K562 (cell line): ENCODE data around the gene COA7. TPM values are rescaled to one million over a fixed set of nuclear protein-coding genes. Genes with fewer than 3 reads are reported as not detected.
A peak's percentile ranks its signal among the peaks of the same experiment; 100 is the strongest.

Experiments
- ATAC-seq: fragments of 200-7000 bp; cut with Tn5 transposase; 3 replicates; pipeline ENCODE4 v1.9.1; 2020; ENCODE audit warnings: moderate library complexity
- BruUV-seq: library from RNA; stranded (reverse); fragments of 400-500 nt; replicated peaks from 2 replicates; lab custom pipeline; 2021; lab: Mats Ljungman, UMichigan
- CTCF ChIA-PET: fragments of 300-600 bp; formaldehyde crosslinking; extraction: SDS; loops from one replicate; lab custom pipeline; 2021; ENCODE audit warnings: low intra/inter-chr PET ratio; lab: Yijun Ruan, JAX
- POLR2A ChIA-PET: fragments of 300-600, 350-650 bp; sonication (Branson Sonifier 250); formaldehyde crosslinking; extraction: SDS; loops from one replicate; lab custom pipeline; 2021; ENCODE audit warnings: antibody characterized with exemption, inconsistent platforms; lab: Yijun Ruan, JAX
- DNase-seq, 4 experiments: peaks; one replicate each; pipeline versions ENCODE4 v3.0.0 to v3.0.0-alpha.2; 2011 to 2018; ENCODE audit warnings: low spot score in 3 of 4, mixed read lengths in 3 of 4; ENCODE audit errors: extremely low read depth in 1 of 4
- FAIRE-seq: peaks from 2 replicates; lab custom pipeline; 2011; peaks lifted over from hg19 to GRCh38; lab: Jason Lieb, UNC
- H2AFZ ChIP-seq: 2 replicates; pipeline ENCODE4 v1.6.0; 2011; ENCODE audit warnings: low read depth, low read length, control low read depth, inconsistent platforms
- H3K27ac ChIP-seq: fragments of 200-600 bp; 3 replicates; pipeline ENCODE4 v1.8.0; 2011; ENCODE audit warnings: low read depth, mild to moderate bottlenecking, control low read depth, inconsistent platforms, low read length, moderate library complexity, mixed read lengths; ENCODE audit errors: extremely low read depth
- H3K27me3 ChIP-seq, 2 experiments: fragments of 300-600 bp in 1 of 2; 2 replicates in 1 of 2; 3 replicates in 1 of 2; pipeline versions ENCODE4 v1.6.0 to v1.8.0; 2011; ENCODE audit warnings: inconsistent platforms in 2 of 2, low read length in 2 of 2, mild to moderate bottlenecking in 1 of 2, mixed read lengths in 1 of 2, moderate library complexity in 1 of 2; ENCODE audit not compliant: control insufficient read depth in 2 of 2, insufficient read depth in 2 of 2
- H3K36me3 ChIP-seq: fragments of 300-600 bp; 3 replicates; pipeline ENCODE4 v1.8.0; 2011; ENCODE audit warnings: mild to moderate bottlenecking, low read length, inconsistent platforms; ENCODE audit not compliant: control insufficient read depth, insufficient read depth
- H3K4me1 ChIP-seq, 2 experiments: fragments of 200-600 bp in 1 of 2; replicated peaks in 1 of 2; 2 replicates in 1 of 2; 3 replicates in 1 of 2; pipeline versions ENCODE4 v1.5.1 to v1.8.0; 2011; ENCODE audit warnings: inconsistent platforms in 2 of 2, low read length in 2 of 2, mild to moderate bottlenecking in 1 of 2, mixed read lengths in 1 of 2, moderate library complexity in 1 of 2; ENCODE audit not compliant: control insufficient read depth in 2 of 2, insufficient read depth in 2 of 2
- H3K4me2 ChIP-seq: 2 replicates; pipeline ENCODE4 v1.6.1; 2011; ENCODE audit warnings: low read length, control low read depth, inconsistent platforms, mixed read lengths; ENCODE audit not compliant: insufficient read depth
- H3K4me3 ChIP-seq: fragments of 200-600 bp; sonication (generic), shearing (Covaris generic); 2 replicates; pipeline ENCODE4 v1.5.1; 2016; ENCODE audit warnings: control low read depth, inconsistent platforms
- H3K79me2 ChIP-seq: fragments of 200-600 bp; 3 replicates; pipeline ENCODE4 v1.8.0; 2011; ENCODE audit warnings: low read length, inconsistent platforms; ENCODE audit not compliant: control insufficient read depth, insufficient read depth
- H3K9ac ChIP-seq, 2 experiments: 2 replicates each; pipeline versions ENCODE4 v1.6.0 to v1.6.1; 2011; ENCODE audit warnings: low read depth in 2 of 2, low read length in 2 of 2, control low read depth in 1 of 2, inconsistent platforms in 1 of 2, mild to moderate bottlenecking in 1 of 2, mixed read lengths in 1 of 2; ENCODE audit not compliant: insufficient read depth in 1 of 2
- H3K9me1 ChIP-seq: one replicate; pipeline ENCODE4 v1.6.0; 2011; ENCODE audit warnings: inconsistent platforms, mild to moderate bottlenecking, low read length, moderate library complexity; ENCODE audit not compliant: control insufficient read depth, insufficient read depth
- H3K9me3 ChIP-seq: replicated peaks from 2 replicates; pipeline ENCODE4 v1.5.1; 2011; ENCODE audit warnings: low read depth, low read length, inconsistent platforms; ENCODE audit not compliant: control insufficient read depth, insufficient read depth
- H4K20me1 ChIP-seq: replicated peaks from 2 replicates; pipeline ENCODE4 v1.6.1; 2011; ENCODE audit warnings: low read length, inconsistent platforms, mixed read lengths; ENCODE audit not compliant: control insufficient read depth, insufficient read depth
- AFF1 ChIP-seq, 2 experiments: fragments of 450-650 bp; IDR thresholded peaks; 2 replicates each; pipeline ENCODE4 v1.6.1; 2018; ENCODE audit warnings: mild to moderate bottlenecking in 2 of 2, low read depth in 1 of 2; ENCODE audit not compliant: partially characterized antibody in 2 of 2
- CXXC5 ChIP-seq: fragments of 250-450 bp; sonication (Bioruptor Pico); IDR thresholded peaks from 2 replicates; pipeline ENCODE4 v1.8.0; 2022; ENCODE audit warnings: inconsistent platforms, mild to moderate bottlenecking, moderate library complexity
- SAP30 ChIP-seq: fragments of 200-600 bp; sonication (generic); IDR thresholded peaks from 2 replicates; pipeline ENCODE4 v1.6.1; 2012; ENCODE audit warnings: borderline replicate concordance, low read depth, mild to moderate bottlenecking, moderate library complexity, low read length, control low read depth, inconsistent platforms; ENCODE audit not compliant: insufficient read depth, poor library complexity, severe bottlenecking
- SMAD3 ChIP-seq: fragments of 450-650 bp; formaldehyde crosslinking; conservative IDR thresholded peaks from 2 replicates; pipeline ENCODE4 v1.4.0; 2020; ENCODE audit warnings: mild to moderate bottlenecking
- ZKSCAN8 ChIP-seq: fragments of 200-800 bp; sonication (Bioruptor generic); IDR thresholded peaks from 2 replicates; pipeline ENCODE4 v1.6.1; 2016; ENCODE audit warnings: missing genetic modification characterization, missing compliant biosample characterization
- ZNF224 ChIP-seq: sonication (generic); formaldehyde crosslinking; IDR thresholded peaks from 2 replicates; pipeline ENCODE4 v1.8.0; 2022; ENCODE audit warnings: mild to moderate bottlenecking, missing genetic modification reagents
- ZNF311 ChIP-seq: fragments of 250-450 bp; sonication (Bioruptor Pico); IDR thresholded peaks from 2 replicates; pipeline ENCODE4 v1.4.0; 2020; ENCODE audit warnings: mild to moderate bottlenecking, moderate library complexity
- ZNF609 ChIP-seq: sonication (generic); formaldehyde crosslinking; IDR thresholded peaks from 2 replicates; pipeline ENCODE4 v1.8.1; 2023; ENCODE audit warnings: missing genetic modification reagents, mild to moderate bottlenecking, borderline replicate concordance
- ZNF740 ChIP-seq, 3 experiments: fragments of 200-800 bp in 1 of 3; sonication (Bioruptor generic) in 1 of 3; sonication (generic) in 1 of 3; formaldehyde crosslinking in 1 of 3; IDR thresholded peaks; 2 replicates each; pipeline versions ENCODE4 v1.6.1 to v1.8.0; 2016 to 2022; ENCODE audit warnings: mild to moderate bottlenecking in 2 of 3, missing compliant biosample characterization in 2 of 3, missing genetic modification characterization in 2 of 3, missing genetic modification reagents in 1 of 3
- WGBS: fragments of 100-300 bp; shearing (Covaris generic); methylation state at CpG from one replicate; pipeline ENCODE4 v1.1.6; 2016; ENCODE audit warnings: low coverage, mixed read lengths; ENCODE audit not compliant: insufficient coverage; ENCODE audit errors: missing lambda C conversion rate; 5-methylcytosine and 5-hydroxymethylcytosine counted together
- in situ Hi-C: fragments of 300-500 bp; cut with MboI; formaldehyde crosslinking; loops from 4 replicates; pipeline ENCODE4 v1.15.0; 2018; ENCODE audit warnings: inconsistent platforms, mixed read lengths
- intact Hi-C: fragments of 100-400 bp; cut with micrococcal nuclease; formaldehyde crosslinking; loops from 2 replicates; pipeline ENCODE4 v1.14.2; 2022
- polyA plus RNA-seq, 8 experiments: library from polyadenylated mRNA; depleted of rRNA in 4 of 8; stranded (reverse) in 5 of 8; unstranded in 3 of 8; fragments of >200 nt; fragmentation: Nextera tagmentation in 2 of 8; fragmentation: Illumina TruSeq in 1 of 8; extraction: Ambion mirVana in 2 of 8; extraction: Trizol in 1 of 8; gene quantifications; 2 replicates each; pipeline versions ENCODE4 v1.2.1 to v1.2.3, GENCODE V29; 2011 to 2014; ENCODE audit warnings: inconsistent platforms in 1 of 8, missing spikeins in 1 of 8
- total RNA-seq, 7 experiments: library from RNA; depleted of rRNA in 6 of 7; stranded (reverse); fragments of >200 nt in 6 of 7; fragmentation: Illumina TruSeq in 2 of 7; extraction: Trizol in 2 of 7; gene quantifications; 2 replicates each; pipeline versions ENCODE4 v1.2.1 to v1.2.3, GENCODE V29; 2011 to 2021; ENCODE audit warnings: low replicate concordance in 1 of 7

Gene COA7
- total and polyA plus RNA-seq, 9 of the 15 experiments (the other 6 are each of a cell fraction or from before 2014, with no cell fraction given): 19.4 to 82.8 (median 51.0) TPM

- POLR2A ChIA-PET: no interaction called here
- no peak for TF ChIP-seq CXXC5 (CRISPR knock-in tag)
- TF ChIP-seq ZNF311 (CRISPR knock-in tag): no peak
- no peak for TF ChIP-seq ZNF224 (CRISPR knock-in tag)
- TF ChIP-seq SAP30: no peak
- no peak for TF ChIP-seq AFF1 (IDR thresholded peaks at IDR 0.05; ENCODE audit: low read depth in 1 of 2, partially characterized antibody in 2 of 2)
- TF ChIP-seq ZKSCAN8 (CRISPR knock-in tag): no peak
- TF ChIP-seq ZNF609 (CRISPR knock-in tag): no peak
- TF ChIP-seq ZNF740 (CRISPR knock-in tag; IDR thresholded peaks at IDR 0.05): no peak
- no peak for TF ChIP-seq ZNF740 (tag; IDR thresholded peaks at IDR 0.05)
- TF ChIP-seq SMAD3 (CRISPR knock-in tag): no peak
- TF ChIP-seq, all 486 proteins: peak for 0
- in situ Hi-C loops: loop anchor here (10.0 kb wide), 1 partner anchor 476 kb away; no protein-coding TSS in a partner anchor
- Histone ChIP-seq H3K79me2 (no peaks in the 10 kb centered on the region), H3K27me3 (no peaks in the 10 kb centered on the region), H3K36me3 (no peaks in the 10 kb centered on the region), H3K9ac (no peak overlapping the region), H4K20me1 (no peaks in the 10 kb centered on the region), H3K4me1 (no peaks in the 10 kb centered on the region; a peak in 1 of 5 replicates), H3K4me2 (no peak overlapping the region), H3K4me3 (no peak overlapping the region), H3K27ac (no peak overlapping the region), H3K9me1 (no peaks in the 10 kb centered on the region), H2AFZ (peak overlapping the region; percentile 35; the same call in 1 of the 2 replicates), H3K9me3 (no peaks in the 10 kb centered on the region)
- intact Hi-C loops: no loop called here
- CTCF ChIA-PET: no interaction called here
- FAIRE-seq (no peak), DNase-seq (no peak), ATAC-seq (no peak)
- WGBS: 17% methylated on average over 6 of the region's 6 CpGs
- BruUV-seq: no TSS peak
Observed at GRCh38 chr1:52709016-52709415, 10.9 kb upstream of the COA7 start.
